Measurements from ENCODE around the gene IFNW1.
"Not testable (repeated sequence)": the region's sequence is repeated elsewhere in the genome, so short reads cannot be mapped to it uniquely, and the experiment has no call there.

The IFNW1 gene

GRCh38 chr9:21141427-21141882 lies at the start of gene IFNW1:
Gene IFNW1, minus strand, starts transcription at chr9:21141832. Its CDS starts 262 bp downstream, at chr9:21141570.
- no peak for DNase-seq

DNA sequence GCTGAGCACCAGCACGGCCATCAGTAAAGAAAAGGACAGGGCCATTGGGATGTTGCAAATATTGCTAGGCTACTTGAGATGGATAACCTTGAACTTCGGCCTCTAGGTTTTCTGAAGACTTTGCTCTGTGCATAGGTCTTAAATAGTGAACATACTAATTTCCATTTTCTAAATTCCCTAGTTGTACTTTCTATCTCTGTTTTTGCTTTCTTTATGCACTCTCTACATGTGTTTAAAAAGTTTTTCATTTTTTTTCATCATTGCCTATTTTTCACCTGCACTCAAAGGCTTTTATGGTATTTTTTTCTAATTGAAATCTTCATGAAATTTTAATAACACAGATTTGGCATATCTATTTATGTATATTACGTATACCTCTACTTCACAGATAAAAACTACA lies 45.9 kb upstream of the IFNW1 start, which contains the start of gene IFNA4:
TSS of gene IFNA4 (minus strand) at position 101 of the 400 bp plus-strand sequence. CDS start at position 45, 56 bp downstream.
- not testable (repeated sequence) for DNase-seq

- DNase-seq: peak; percentile 29 to 54
Observed at GRCh38 chr9:21182810-21183736, 41.4 kb upstream of the IFNW1 start.

- DNase-seq: no peak
Observed at GRCh38 chr9:21174671-21175070, 33.0 kb upstream of the IFNW1 start.

GRCh38 chr9:21172156-21172555 lies 30.5 kb upstream of the IFNW1 start:
- no peak for DNase-seq

DNA sequence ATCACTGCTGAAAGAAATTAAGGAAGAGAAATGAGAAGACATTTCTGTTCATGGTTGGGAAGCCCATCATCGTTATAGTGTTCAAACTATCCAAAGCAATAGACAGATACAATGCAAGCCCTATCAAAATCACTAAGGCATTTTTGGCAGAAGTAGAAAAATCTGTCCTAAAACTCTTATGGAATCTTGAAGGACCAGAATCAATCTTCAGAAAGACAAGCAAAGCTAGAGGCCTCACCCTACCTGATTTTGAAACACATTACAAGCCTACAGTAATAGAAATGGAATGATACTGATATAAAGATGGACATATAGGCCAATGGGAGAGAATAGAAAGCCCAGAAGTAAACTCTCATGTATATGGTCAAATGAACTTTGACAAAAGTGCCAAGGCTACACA lies 29.7 kb upstream of the IFNW1 start:
- DNase-seq: no peak

DNA sequence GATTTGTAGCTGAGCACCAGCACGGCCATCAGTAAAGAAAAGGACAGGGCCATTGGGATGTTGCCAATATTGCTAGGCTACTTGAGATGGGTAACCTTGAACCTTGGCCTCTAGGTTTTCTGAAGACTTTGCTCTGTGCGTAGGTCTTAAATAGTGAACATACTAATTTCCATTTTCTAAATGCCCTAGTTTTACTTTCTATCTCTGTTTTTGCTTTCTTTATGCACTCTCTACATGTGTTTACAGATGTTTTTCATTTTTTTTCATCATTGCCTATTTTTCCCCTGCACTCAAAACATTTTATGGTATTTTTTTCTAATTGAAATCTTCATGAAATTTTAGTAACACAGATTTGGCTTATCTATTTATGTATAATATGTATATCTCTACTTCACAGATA lies 24.9 kb upstream of the IFNW1 start, which contains the start of gene IFNA21:
TSS of gene IFNA21 (minus strand) at position 101 of the 400 bp plus-strand sequence. CDS start at position 53, 48 bp downstream.
- not testable (repeated sequence) for DNase-seq

- no peak for DNase-seq
Observed at GRCh38 chr9:21165516-21165915, 23.9 kb upstream of the IFNW1 start.

- peak; percentile 17 to 53 for DNase-seq
Observed at GRCh38 chr9:21160178-21160577, 18.5 kb upstream of the IFNW1 start.

DNA sequence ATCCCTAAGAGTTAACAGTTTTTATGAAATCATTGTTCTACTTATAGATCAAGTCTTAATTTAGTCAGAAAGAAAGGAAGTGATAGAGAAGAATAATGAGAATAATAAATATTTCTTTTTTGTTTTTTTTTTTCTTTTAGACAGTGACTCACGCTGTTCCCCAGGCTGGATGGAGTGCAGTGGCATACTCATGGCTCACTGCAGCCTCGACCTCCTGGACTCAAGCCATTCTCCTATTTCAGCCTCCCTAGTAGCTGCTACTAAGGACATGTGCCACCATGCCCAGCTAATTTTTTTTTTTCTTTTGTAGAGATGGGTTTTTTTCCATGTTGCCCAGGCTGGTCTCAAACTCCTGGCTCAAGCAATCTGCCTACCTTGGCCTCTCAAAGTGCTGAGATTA lies 13.9 kb upstream of the IFNW1 start:
- no peak for DNase-seq

- peak in 1 of 2 donors; percentile 33 for DNase-seq
Observed at GRCh38 chr9:21154018-21154608, 12.5 kb upstream of the IFNW1 start.

DNA sequence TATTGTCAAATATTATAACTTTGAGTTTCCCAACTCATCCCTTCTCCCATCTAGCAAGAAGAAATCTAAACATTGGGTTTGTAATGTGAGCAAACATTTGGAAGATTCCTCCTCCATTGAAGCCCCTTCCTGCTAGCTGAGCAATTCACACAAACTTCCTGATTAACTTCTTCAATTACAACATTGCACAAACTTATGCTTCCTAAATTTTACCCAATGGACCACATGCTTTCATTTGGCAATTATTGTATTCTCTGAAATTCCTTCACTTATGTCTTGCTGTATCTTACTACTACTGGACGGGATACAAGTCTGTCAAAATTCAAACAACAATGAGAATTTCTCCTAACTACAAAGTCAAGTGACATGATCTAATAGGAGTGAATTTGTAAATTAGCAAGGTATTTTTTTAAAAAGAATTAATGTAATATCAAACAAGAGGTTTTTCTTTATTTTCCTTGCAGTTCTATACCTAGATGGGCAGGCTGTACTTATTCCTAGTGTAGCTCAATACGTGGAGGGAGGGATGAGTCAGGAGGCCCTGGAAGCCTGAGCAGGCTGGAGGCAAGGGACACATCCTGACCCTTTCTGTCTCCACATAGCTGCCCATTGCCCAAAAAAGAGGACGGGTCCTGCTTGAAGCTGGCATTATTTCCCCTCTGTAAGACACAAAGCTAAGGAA lies 11.8 kb upstream of the IFNW1 start:
- DNase-seq: no peak

- DNase-seq: no peak
Observed at GRCh38 chr9:21144603-21145002, 3.0 kb upstream of the IFNW1 start.

GRCh38 chr9:21137020-21137419 lies 4.6 kb downstream of the IFNW1 start:
- no peak for DNase-seq

DNA sequence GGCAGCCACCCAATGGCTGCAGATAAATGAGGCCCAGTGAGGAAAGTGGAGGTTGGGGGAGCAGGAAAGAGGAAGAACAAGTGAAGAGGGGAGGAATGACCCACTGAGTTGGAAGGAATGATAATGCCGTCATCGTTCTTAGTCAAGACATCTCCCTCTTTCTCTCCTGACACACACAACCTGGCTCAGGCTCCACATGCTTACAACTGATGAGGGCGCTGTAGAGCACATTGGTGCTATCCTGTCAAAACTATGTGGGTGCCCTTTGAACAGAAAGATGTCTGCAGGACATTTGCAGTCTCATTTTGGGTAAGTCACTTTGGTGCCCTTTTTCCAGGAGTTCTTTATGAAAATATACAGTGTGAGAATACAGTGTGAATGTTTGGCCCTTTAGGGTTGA lies 5.9 kb downstream of the IFNW1 start:
- no peak for DNase-seq

DNA sequence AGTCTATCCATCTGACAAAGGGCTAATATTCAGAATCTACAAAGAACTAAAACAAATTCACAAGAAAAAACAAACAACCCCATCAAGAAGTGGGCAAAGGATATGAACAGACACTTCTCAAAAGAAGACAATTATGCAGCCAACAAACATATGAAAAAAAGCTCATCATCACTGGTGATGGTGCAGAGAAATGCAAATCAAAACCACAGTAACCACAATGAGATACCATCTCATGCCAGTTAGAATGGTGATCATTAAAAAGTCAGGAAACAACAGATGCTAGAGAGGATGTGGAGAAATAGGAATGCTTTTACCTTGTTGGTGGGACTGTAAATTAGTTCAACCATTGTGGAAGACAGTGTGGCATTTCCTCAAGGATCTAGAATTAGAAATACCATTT lies 13.4 kb downstream of the IFNW1 start:
- DNase-seq: not testable (repeated sequence)

- DNase-seq: no peak
Observed at GRCh38 chr9:21121595-21122251, 19.9 kb downstream of the IFNW1 start.

- no peak for DNase-seq
Observed at GRCh38 chr9:21121079-21121478, 20.6 kb downstream of the IFNW1 start.

DNA sequence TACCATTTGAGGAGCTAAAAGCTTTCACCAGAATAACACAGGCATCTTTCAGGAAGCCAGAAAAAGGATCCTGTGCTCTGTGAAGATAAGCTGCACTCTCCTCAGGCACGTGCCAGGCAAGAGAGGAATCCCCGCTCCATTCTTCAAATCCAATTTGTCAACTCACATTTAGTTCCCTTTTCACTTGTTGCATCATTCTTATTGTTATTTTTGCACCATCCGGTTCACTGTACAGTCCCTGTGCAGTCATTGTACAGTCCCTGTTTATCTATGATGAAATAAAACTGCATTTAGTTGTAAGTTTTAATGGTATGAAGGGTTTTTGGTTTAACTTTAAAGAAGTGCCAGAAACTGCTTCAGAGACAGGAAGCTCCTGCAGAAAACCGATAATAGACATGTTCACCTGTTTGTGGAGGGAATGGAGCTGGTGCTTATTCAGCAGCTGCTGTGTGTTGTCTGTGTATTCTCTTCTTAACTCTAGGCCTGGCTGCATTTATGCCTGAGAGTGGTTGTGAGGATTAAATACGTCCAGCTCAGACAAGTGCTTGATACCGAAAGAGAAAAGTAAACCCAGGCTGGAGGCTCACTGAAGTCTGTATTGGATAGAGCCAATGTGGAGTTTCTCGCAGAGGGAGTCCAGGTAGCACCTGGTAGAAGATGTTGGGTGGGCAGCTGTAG lies 22.4 kb downstream of the IFNW1 start:
- peak in 1 of 2 donors; percentile 24 for DNase-seq

GRCh38 chr9:21114311-21114710 lies 27.3 kb downstream of the IFNW1 start:
- DNase-seq: no peak

GRCh38 chr9:21110708-21111576 lies 30.7 kb downstream of the IFNW1 start:
- peak in 1 of 2 donors; percentile 76 for DNase-seq
